C4-2B (cell line): Measurements from ENCODE around the gene DCLK1.

Source experiments
- H3K27ac ChIP-seq: fragments of 450-650 bp; 2 replicates; pipeline ENCODE4 v1.5.1; 2017
- CTCF ChIP-seq: fragments of 450-650 bp; conservative IDR thresholded peaks from 2 replicates; pipeline ENCODE4 v1.5.1; 2017; ENCODE audit warnings: mild to moderate bottlenecking
- ZFX ChIP-seq: fragments of 450-650 bp; IDR thresholded peaks from 2 replicates; pipeline ENCODE4 v1.6.1; 2017

The DCLK1 gene

DNA sequence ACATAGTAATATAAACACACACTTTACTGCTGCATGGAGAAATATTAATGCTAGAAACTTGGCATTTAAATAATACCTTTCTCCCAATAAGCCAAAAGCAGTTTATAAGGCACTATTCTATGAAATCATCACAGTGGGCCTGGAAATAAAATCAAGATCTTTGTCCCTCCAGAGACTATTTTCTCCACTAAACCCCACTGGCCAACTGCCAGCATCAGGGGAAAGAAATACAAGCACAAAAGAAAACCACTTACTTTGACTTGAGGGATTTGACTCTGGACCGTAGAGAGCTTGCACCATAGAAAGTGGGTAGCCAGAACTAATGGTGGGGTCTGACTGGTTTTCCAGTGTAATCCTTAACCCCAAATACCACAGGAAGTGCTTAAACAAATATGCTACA is 71.9 kb downstream of the DCLK1 start:
- no peak overlapping the region for H3K27ac ChIP-seq
- no peak for TF ChIP-seq ZFX
- TF ChIP-seq CTCF, result no peak

GRCh38 chr13:36058116-36058515 is 73.1 kb downstream of the DCLK1 start:
- TF ChIP-seq CTCF (no peak), ZFX (no peak)
- H3K27ac ChIP-seq, result no peak overlapping the region

DNA sequence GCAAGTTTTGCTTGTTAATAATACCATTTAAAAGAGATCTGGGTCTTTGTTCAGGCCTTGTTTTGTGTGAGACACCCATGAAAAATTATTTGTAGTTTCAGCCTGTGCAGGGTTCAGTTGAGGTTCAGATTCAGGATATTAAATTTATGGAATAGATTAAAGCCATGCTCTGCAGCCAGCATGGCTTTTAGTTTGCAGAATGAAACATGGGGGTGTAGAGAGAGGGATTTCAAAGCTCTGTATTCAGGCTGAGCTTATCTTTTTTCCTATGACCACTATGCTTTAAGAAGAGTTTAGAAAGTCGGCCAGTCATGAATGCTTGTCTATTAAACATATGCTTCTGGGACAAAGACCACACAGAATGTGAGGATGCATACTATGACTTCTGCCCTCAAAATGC is 73.6 kb downstream of the DCLK1 start:
- no peak overlapping the region for H3K27ac ChIP-seq
- TF ChIP-seq ZFX, result no peak
- no peak for TF ChIP-seq CTCF

GRCh38 chr13:36057041-36057440 is 74.1 kb downstream of the DCLK1 start:
- TF ChIP-seq ZFX, result no peak
- TF ChIP-seq CTCF, result no peak
- H3K27ac ChIP-seq, result no peak overlapping the region

GRCh38 chr13:36055366-36055765 is 75.8 kb downstream of the DCLK1 start:
- H3K27ac ChIP-seq, result no peak overlapping the region
- TF ChIP-seq ZFX (no peak), CTCF (no peak)

- no peak overlapping the region for H3K27ac ChIP-seq
- TF ChIP-seq ZFX (no peak), CTCF (no peak)
Measured at GRCh38 chr13:36054041-36054440, 77.1 kb downstream of the DCLK1 start.

DNA sequence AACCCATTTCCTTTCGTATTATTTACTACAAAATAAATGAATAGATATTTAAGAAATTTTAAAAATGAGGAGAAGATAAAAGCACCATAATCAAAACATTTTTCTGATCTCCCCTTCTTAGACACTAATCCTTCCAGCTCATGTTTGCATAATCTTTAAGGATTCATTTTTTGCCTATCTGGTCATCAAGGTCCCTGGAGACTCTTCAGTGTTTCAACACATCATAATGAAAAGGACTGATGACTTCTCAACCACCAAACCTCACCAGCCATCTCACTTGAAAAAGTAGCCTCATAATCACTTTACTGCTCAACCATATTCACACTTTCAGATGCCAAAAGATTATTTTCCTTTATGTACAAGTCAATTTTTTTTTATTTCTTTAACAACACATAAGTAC is 80.1 kb downstream of the DCLK1 start:
- TF ChIP-seq CTCF (no peak), ZFX (no peak)

More for the DNA sequence above, 80.1 kb downstream of the DCLK1 start:
- H3K27ac ChIP-seq, result no peak overlapping the region
